ENCODE measurements around the gene DCLK2.
"Not testable (repeated sequence)": the region's sequence is repeated elsewhere in the genome, so short reads cannot be mapped to it uniquely, and the experiment has no call there.

DCLK2 gene

DNA sequence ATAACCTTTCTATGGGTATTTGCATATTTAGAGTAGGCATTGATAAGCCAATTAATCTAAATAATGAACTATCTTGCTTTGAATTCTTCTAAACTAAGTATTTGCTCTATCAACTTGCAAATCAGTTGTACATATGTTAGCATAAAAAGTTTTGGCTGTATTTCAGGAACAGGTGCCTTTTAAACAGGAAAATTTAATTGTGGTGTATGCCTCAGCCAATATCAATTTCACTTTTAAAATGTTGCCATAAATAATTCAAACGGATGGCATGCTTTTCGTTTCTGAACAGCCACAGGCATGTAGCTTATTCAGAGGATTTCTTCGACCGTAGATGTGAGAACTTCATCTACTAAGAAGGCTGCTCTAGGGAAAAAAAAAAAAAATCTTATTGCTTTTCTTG, 99.9 kb downstream of the DCLK2 start:
- Histone ChIP-seq H3K27ac (no peak overlapping the region), H3K4me3 (ENCODE audit: low read depth, low read length) (no peak overlapping the region), H3K36me3 (replicated peaks) (no peaks in the 10 kb centered on the region), H3K27me3 (replicated peaks) (no peaks in the 10 kb centered on the region)
- TF ChIP-seq, protein P1, sequence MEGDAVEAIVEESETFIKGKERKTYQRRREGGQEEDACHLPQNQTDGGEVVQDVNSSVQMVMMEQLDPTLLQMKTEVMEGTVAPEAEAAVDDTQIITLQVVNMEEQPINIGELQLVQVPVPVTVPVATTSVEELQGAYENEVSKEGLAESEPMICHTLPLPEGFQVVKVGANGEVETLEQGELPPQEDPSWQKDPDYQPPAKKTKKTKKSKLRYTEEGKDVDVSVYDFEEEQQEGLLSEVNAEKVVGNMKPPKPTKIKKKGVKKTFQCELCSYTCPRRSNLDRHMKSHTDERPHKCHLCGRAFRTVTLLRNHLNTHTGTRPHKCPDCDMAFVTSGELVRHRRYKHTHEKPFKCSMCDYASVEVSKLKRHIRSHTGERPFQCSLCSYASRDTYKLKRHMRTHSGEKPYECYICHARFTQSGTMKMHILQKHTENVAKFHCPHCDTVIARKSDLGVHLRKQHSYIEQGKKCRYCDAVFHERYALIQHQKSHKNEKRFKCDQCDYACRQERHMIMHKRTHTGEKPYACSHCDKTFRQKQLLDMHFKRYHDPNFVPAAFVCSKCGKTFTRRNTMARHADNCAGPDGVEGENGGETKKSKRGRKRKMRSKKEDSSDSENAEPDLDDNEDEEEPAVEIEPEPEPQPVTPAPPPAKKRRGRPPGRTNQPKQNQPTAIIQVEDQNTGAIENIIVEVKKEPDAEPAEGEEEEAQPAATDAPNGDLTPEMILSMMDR (IDR thresholded peaks at IDR 0.05; ENCODE audit: low read depth, low read length, missing control alignments) = no peak
- in situ Hi-C loops (cut with HindIII; ENCODE audit: low pct_ligation_motif_present, low sequenced_read_pairs) = no loop called here
- peak; percentile 21 for DNase-seq

DNA sequence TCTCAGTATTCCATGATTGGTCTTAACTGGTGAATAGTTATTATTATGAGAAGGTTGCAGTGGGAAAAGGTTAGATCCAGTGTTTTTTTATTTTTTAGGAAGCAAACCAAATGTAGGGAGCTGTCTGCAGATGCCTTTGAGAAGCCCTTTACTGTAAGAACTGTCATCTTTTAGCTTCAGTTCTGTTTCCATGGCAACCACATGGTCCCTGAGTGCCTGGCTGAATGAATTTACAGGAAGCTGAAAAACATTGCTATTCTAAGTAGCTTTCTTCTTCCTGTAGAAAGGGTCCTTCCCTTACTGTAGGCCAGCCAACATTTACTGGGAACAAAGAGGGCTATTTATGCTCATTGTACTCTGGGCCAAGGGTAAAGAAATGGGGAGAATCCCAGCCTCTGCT, 103.3 kb downstream of the DCLK2 start:
- Histone ChIP-seq H3K27ac (no peak overlapping the region), H3K4me3 (ENCODE audit: low read depth, low read length) (no peak overlapping the region), H3K36me3 (replicated peaks) (no peaks in the 10 kb centered on the region), H3K27me3 (replicated peaks) (no peaks in the 10 kb centered on the region)
- TF ChIP-seq, protein P1 (IDR thresholded peaks at IDR 0.05; ENCODE audit: low read depth, low read length, missing control alignments) = no peak
- peak; percentile 39 for DNase-seq
- in situ Hi-C loops (cut with HindIII; ENCODE audit: low pct_ligation_motif_present, low sequenced_read_pairs) = no loop called here

DNA sequence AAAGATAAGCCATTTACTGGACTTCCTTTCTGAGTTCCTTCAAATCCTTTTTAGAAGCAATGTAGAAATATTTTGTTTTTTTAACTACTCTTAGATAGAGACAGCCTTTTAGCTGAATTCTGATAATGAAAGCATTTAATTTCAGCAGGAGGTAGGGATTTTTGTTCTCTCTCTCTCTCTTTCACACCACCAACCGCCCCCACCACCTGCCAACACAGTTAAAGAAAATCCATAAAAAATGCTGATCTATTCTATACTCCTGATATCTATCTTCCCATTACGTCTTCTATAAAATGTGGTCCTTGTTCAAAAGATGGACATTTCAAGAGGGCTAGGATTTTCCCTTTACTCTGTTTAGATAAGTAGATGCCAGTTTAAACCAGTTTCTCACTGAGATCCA, 104.5 kb downstream of the DCLK2 start:
- DNase-seq = no peak
- Histone ChIP-seq H3K27me3 (replicated peaks) (no peaks in the 10 kb centered on the region), H3K4me3 (ENCODE audit: low read depth, low read length) (no peak overlapping the region), H3K27ac (no peak overlapping the region), H3K36me3 (replicated peaks) (no peaks in the 10 kb centered on the region)
- TF ChIP-seq, protein P1 (IDR thresholded peaks at IDR 0.05; ENCODE audit: low read depth, low read length, missing control alignments) = no peak
- in situ Hi-C loops (cut with HindIII; ENCODE audit: low pct_ligation_motif_present, low sequenced_read_pairs) = no loop called here

DNA sequence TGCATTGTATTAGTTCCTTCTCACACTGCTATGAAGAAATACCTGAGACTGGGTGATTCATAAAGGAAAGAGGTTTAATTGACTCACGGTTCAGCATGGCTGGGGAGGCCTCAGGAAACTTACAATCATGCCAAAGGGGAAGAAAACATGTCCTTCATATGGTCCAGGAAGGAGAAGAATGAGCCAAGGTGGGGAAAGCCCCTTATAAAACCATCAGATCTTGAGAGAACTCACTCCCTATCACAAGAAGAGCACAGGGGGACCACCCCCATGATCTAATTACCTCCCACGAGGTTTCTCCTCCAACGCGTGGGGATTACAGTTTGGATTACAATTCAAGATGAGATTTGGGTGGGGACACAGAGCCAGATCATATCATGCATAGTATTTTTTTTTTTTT, 106.8 kb downstream of the DCLK2 start:
- H3K27me3 ChIP-seq (replicated peaks); H3K27ac ChIP-seq; H3K4me3 ChIP-seq (ENCODE audit: low read depth, low read length); H3K36me3 ChIP-seq (replicated peaks); DNase-seq; in situ Hi-C loops (cut with HindIII; ENCODE audit: low pct_ligation_motif_present, low sequenced_read_pairs): not testable (repeated sequence)

DNA sequence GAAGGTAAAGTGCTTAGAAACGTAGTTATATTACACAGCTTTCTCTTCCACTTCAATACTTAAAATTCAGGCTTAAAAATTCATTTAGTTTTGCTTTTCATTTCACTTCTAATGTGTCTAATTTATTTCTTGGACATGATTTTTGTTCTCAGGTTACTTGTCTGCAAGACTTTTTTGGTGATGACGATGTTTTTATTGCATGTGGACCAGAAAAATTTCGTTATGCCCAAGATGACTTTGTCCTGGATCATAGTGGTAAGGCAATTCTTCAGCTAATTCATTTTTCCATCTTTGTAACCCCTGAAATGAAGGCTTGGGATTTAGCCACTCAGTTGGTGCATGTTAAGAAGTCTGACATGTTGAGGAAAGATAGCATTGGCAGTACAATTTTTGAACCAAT, 114.7 kb downstream of the DCLK2 start:
- Histone ChIP-seq H3K4me3 (ENCODE audit: low read depth, low read length) (no peak overlapping the region), H3K27ac (no peak overlapping the region), H3K36me3 (replicated peaks) (no peaks in the 10 kb centered on the region), H3K27me3 (replicated peaks) (no peaks in the 10 kb centered on the region)
- TF ChIP-seq, protein P1 (IDR thresholded peaks at IDR 0.05; ENCODE audit: low read depth, low read length, missing control alignments) = no peak
- no peak for DNase-seq
- in situ Hi-C loops (cut with HindIII; ENCODE audit: low pct_ligation_motif_present, low sequenced_read_pairs) = no loop called here

DNA sequence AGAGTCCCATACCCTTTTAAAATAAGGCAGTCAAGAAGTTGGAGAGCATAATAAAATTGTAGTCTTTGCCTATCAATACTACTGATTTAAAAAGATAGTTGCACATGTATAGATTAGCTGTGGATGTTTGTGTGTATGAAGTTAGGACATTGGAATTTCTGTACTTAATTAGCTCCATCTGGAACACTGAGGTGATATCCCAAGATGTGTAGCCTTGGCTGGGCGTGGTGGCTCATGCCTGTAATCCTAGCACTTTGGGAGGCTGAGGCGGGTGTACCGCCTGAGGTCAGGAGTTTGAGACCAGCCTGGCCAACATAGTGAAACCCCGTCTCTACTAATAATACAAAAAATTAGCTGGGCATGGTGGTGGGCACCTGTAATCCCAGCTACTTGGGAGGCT, 119.0 kb downstream of the DCLK2 start:
- in situ Hi-C loops (cut with HindIII; ENCODE audit: low pct_ligation_motif_present, low sequenced_read_pairs) = not testable (repeated sequence)

DNA sequence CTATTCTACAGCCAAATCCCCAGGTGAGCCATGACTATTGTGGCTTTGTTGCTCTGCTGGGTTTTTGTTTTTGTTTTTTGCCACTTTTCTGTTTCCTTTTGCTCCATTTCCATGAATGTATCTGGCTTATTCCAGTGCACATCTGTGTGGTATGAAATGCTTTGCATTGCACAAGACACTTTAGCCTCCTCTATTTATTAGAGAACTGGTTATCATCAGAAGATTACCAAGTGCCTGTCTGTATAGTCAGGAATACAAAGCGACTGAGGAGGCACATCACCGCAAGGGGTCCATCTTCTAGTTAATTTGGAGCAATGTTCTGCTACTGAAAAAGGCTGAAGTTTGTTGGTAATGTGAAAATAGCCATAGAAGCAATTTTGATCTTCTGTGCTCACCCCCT, 120.8 kb downstream of the DCLK2 start:
- no peak overlapping the region for H3K27ac ChIP-seq
- no peaks in the 10 kb centered on the region for H3K27me3 ChIP-seq (replicated peaks)
- in situ Hi-C loops (cut with HindIII; ENCODE audit: low pct_ligation_motif_present, low sequenced_read_pairs) = no loop called here
- no peak for DNase-seq
- H3K4me3 ChIP-seq (ENCODE audit: low read depth, low read length) = no peak overlapping the region
- H3K36me3 ChIP-seq (replicated peaks) = no peaks in the 10 kb centered on the region
- TF ChIP-seq, protein P1 (IDR thresholded peaks at IDR 0.05; ENCODE audit: low read depth, low read length, missing control alignments) = no peak

More for the DNA sequence above, 119.0 kb downstream of the DCLK2 start:
- H3K27ac ChIP-seq; H3K4me3 ChIP-seq (ENCODE audit: low read depth, low read length); DNase-seq; H3K36me3 ChIP-seq (replicated peaks); H3K27me3 ChIP-seq (replicated peaks): not testable (repeated sequence)
